Muscle layer of duodenum (tissue), 2 donors: ENCODE measurements around the gene URB2.

Experiments
- H3K27ac ChIP-seq: one replicate; pipeline ENCODE4 v1.7.0; 2013; ENCODE audit warnings: mild to moderate bottlenecking, low read length
- H3K27me3 ChIP-seq: one replicate; pipeline ENCODE4 v1.7.0; 2013; ENCODE audit warnings: low read depth, mild to moderate bottlenecking, control low read depth, low read length
- H3K36me3 ChIP-seq, 2 donors: one replicate each; pipeline ENCODE4 v1.7.0; 2013; ENCODE audit warnings: low read length in 2 of 2, control low read depth in 1 of 2, mild to moderate bottlenecking in 1 of 2; ENCODE audit not compliant: insufficient read depth in 2 of 2, control insufficient read depth in 1 of 2
- H3K4me1 ChIP-seq, 2 donors: one replicate each; pipeline ENCODE4 v1.7.0; 2013; ENCODE audit warnings: low read length in 2 of 2, mild to moderate bottlenecking in 2 of 2, control low read depth in 1 of 2, moderate library complexity in 1 of 2; ENCODE audit not compliant: insufficient read depth in 2 of 2, control insufficient read depth in 1 of 2
- H3K4me3 ChIP-seq, 2 donors: one replicate each; pipeline ENCODE4 v1.7.0; 2013; ENCODE audit warnings: low read length in 2 of 2, low read depth in 1 of 2, mild to moderate bottlenecking in 1 of 2
- H3K9me3 ChIP-seq, 2 donors: one replicate each; pipeline ENCODE4 v1.7.0; 2013; ENCODE audit warnings: low read length in 2 of 2, control low read depth in 1 of 2, mild to moderate bottlenecking in 1 of 2; ENCODE audit not compliant: control insufficient read depth in 1 of 2
- donor health status: healthy.

The URB2 gene

DNA sequence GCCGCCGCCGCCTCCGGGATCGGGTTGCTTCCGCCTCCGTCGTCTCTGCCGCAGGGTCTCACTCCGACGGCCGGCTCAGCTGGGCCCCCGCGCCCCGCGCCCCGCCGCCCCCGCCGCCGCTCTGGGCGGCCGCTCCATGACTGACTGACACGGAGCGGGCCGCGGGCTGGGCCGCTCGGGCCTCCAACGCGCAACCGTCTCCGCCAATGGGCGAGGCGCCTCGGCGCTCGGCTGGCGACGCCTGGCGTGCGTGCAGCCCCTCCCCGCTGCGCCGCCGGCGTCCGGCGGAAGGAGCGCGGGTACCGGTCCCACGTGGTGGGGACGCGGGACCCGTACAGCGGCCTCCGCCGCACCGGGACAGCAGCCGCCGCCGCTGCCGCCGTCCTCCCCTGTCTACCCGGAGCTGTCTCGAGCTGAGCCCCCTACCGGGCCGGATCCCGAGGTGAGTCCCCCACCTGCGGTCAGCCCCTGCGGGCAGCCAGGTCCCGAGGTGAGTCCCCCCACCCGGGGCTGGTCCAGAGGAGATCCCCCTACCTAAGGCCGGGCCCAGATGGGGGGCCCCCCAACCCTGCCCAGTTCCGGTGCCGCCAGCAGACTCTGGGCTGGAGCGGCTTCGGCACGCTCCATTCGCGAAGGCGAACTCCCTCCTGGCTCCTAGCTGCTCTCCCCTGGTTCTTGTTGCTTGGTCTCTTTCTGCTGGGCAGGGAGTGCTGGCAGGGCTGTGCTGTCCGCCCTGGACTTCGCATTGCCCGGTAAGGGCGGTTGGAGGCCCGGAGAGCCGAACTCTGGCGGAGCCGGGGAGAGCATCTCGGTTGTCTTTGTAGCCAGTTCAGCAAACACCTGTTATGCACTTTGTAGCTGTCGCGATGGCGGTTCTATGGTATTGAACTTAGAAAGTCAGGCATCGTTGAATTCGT, at the start of gene URB2, which contains the start of gene TAF5L:
TSS of gene URB2 (plus strand) at position 333 of the 917 bp plus-strand sequence. CDS start 1,387 bp downstream, outside the sequence.
TSS of gene TAF5L (minus strand) at position 208 of the 917 bp plus-strand sequence. CDS start 11,640 bp downstream, outside the sequence.
- Histone ChIP-seq H3K27me3 (no peaks in the 10 kb centered on the region), H3K27ac (peak within 1 kb of the TSS; percentile 40), H3K4me3 (peak within 1 kb of the TSS; percentile 91), H3K9me3 (no peaks in the 10 kb centered on the region), H3K4me1 (peaks cover 14 to 26% of the 10 kb centered on the region in 2 donors), H3K36me3 (no peaks in the 10 kb centered on the region)

DNA sequence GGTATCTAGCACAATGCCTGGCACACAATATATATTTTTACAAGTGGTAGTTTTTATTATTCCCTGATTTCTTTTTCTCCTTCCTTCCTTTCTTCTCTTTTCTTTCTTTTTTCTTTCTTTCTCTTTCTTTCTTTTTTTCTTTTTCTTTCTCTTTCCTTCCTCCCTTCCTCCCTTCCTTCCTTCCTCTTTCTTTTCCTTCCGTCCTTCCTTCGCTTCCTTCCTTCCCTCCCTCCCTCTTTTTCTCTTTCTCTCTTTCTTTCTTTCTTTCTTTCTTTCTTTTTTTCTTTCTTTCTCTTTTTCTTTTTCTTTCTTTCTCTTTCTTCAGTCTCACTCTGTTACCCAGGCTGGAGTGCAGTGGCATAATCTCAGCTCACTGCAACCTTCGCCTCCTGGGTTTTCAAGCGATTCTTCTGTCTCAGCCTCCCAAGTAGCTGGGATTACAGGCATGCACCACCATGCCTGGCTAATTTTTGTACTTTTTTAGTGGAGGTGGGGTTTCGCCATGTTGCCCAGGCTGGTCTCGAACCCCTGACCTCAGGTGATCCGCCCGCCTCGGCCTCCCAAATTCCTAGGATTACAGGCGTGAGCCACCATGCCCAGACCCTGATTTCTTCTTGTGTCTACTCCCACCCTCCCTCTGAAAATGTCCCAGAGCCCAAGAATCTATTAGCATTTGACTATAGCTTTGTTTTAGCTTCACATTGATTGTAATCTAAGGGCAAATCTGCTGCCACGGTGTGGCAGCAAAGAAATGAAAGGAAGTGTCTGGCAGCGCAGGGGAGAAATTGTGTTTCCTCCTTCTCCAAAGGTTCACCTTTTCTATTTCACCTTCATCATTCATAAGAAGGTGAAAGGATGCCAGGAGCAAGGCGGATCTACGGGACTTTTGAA, 47.6 kb upstream of the URB2 start:
- Histone ChIP-seq H3K27ac (no peak overlapping the region), H3K27me3 (no peaks in the 10 kb centered on the region), H3K9me3 (no peaks in the 10 kb centered on the region), H3K4me3 (peak overlapping the region; percentile 38 to 41), H3K4me1 (peaks cover 0 to 17% of the 10 kb centered on the region in 2 donors), H3K36me3 (no peaks in the 10 kb centered on the region)

DNA sequence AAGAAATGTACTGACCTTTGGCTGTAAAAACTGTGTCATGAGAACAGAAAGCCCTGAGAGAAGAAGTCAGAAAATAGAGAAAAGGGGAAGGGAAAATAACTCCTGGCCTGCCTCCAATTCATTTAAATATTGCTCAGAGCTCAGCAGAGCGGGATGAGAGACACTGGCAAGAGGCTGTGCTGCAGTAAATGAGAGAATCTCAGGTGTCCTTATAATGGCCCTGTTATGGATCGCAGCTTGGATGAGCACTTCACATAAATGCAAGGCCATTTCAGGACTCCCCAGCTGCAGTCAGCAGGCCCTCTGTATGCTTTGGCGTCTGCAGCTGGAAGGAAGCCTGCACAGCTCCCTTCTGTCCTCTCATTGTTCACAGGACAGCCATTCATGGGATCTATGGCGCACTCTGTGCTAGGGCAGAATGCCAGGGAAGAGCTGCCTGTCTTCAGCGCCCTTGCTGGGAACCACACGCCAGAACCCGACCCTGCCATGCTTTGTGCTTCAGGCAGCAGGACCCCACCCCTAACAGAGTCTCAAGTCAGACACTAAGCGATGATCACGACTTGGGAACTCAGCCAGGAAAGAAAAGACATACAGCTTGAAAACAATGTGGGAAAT, 46.9 kb upstream of the URB2 start:
- Histone ChIP-seq H3K4me1 (peaks cover 0 to 17% of the 10 kb centered on the region in 2 donors), H3K4me3 (peak overlapping the region; percentile 38 to 41), H3K27me3 (no peaks in the 10 kb centered on the region), H3K27ac (no peak overlapping the region), H3K9me3 (no peaks in the 10 kb centered on the region), H3K36me3 (no peaks in the 10 kb centered on the region)

DNA sequence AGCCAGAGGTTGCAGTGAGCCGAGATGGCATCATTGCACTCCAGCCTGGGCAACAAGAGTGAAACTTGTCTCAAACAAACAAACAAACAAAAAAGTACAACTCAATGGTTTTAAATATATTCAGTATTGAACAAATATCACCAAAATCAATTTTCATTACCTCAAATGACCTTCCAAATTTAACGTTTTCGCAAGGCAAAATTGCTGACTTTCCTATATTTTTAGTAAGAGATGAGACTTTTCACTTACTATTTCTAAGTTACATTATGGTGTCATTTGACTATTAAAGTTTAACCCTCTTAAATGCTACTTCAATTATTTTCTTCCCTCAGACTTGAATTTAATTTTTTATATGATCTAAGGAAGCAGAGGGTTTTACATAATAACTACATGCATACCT, 44.6 kb upstream of the URB2 start:
- H3K27me3 ChIP-seq, result no peaks in the 10 kb centered on the region
- no peak overlapping the region for H3K4me3 ChIP-seq
- no peaks in the 10 kb centered on the region for H3K9me3 ChIP-seq
- H3K4me1 ChIP-seq, result peaks cover 0 to 17% of the 10 kb centered on the region in 2 donors
- no peaks in the 10 kb centered on the region for H3K36me3 ChIP-seq
- H3K27ac ChIP-seq, result no peak overlapping the region

DNA sequence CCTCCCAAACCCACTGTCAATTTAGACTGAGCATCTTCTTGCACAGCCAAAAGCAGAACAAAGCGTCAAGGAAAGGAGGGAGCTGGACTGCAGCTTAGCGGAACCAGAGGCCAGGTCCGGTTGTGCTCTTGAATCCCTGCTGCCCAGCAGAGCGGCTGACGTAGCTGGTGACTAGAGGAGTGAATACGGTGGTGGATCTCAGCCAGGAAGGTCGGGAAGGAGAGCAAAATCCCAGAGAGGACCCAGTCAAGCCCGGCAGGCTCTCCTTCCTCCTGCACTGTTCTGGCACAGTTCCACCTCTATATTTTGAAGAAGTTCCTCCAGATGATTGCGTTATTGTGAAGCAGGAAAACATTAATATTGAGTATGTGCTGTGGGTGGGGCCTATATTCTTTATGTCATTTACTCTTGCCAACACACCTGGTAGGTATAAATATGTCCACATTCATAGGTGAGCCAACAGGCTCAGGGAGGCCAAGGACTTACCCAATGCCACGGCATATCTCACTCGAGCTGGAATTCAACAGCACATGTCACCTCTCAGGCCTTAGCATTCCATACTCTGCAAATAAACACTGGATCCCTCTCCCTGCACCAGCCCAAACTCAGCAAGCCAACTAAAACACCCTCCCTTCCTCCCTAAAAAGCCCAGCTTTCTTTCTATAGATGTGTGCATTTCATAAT, 43.9 kb upstream of the URB2 start:
- H3K36me3 ChIP-seq, result no peaks in the 10 kb centered on the region
- no peaks in the 10 kb centered on the region for H3K27me3 ChIP-seq
- H3K4me1 ChIP-seq, result peaks cover 0 to 17% of the 10 kb centered on the region in 2 donors
- H3K27ac ChIP-seq, result no peak overlapping the region
- H3K4me3 ChIP-seq, result no peak overlapping the region
- H3K9me3 ChIP-seq, result no peaks in the 10 kb centered on the region

DNA sequence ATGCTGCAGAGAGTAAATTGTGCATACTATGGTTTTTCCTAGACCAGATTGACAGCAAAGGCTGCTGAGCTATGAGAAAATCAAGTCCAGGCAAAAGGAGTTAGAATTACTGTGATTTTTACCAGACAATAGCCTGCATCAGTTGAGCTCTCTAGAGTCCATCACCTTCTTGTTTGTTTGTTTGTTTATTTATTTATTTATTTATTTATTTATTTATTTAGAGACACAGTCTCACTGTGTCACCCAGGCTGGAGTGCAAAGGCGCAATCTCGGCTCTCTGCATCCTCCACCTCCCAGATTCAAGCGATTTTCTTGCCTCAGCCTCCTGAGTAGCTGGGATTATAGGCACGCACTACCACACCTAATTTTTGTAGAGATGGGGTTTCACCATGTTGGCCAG, 43.3 kb upstream of the URB2 start:
- no peak overlapping the region for H3K27ac ChIP-seq
- no peaks in the 10 kb centered on the region for H3K27me3 ChIP-seq

DNA sequence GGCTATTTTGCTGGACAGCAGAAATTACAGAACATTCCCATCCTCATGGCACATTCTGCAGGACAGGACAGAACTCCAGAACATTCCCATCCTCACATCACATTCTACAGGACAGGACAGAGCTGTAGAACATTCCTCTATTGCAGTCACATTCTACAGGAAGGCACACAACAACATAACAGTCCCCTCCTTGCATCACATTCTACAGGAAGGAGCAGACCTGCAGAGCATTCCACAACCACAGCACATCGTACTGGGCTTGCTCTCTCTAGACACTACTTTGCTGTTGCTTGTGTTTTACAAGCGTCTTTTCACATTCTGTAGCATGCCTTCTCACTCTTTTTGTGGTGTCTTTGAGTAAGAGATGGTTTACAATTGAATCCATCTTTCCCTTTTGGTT, 40.7 kb upstream of the URB2 start:
- Histone ChIP-seq H3K27ac (no peak overlapping the region), H3K9me3 (no peaks in the 10 kb centered on the region), H3K27me3 (no peaks in the 10 kb centered on the region), H3K36me3 (no peaks in the 10 kb centered on the region), H3K4me1 (peaks cover 0 to 5% of the 10 kb centered on the region in 2 donors), H3K4me3 (no peak overlapping the region)

More for the DNA sequence above, 43.3 kb upstream of the URB2 start:
- Histone ChIP-seq H3K4me3 (no peak overlapping the region), H3K4me1 (peaks cover 0 to 17% of the 10 kb centered on the region in 2 donors), H3K36me3 (no peaks in the 10 kb centered on the region), H3K9me3 (no peaks in the 10 kb centered on the region)

DNA sequence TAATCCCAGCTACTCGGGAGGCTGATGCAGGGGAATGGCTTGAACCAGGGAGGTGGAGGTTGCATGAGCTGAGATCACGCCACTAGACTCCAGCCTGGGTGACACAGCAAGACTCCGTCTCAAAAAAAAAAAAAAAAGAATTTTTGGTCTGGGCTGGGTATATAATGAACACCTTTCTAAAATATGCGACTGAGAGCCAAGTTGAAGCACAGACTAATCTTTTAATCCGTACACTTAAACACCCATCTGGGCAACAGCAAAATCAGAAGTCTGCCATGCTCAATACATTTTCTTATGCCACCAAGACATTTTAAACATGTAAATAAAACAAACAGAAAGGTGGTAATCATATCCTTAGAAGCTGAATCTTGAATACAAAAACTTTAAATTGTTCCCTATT, 35.9 kb upstream of the URB2 start:
- Histone ChIP-seq H3K27ac (no peak overlapping the region), H3K4me3 (no peak overlapping the region), H3K27me3 (no peaks in the 10 kb centered on the region), H3K36me3 (peaks cover 16 to 24% of the 10 kb centered on the region in 2 donors), H3K4me1 (no peaks in the 10 kb centered on the region), H3K9me3 (no peaks in the 10 kb centered on the region)

DNA sequence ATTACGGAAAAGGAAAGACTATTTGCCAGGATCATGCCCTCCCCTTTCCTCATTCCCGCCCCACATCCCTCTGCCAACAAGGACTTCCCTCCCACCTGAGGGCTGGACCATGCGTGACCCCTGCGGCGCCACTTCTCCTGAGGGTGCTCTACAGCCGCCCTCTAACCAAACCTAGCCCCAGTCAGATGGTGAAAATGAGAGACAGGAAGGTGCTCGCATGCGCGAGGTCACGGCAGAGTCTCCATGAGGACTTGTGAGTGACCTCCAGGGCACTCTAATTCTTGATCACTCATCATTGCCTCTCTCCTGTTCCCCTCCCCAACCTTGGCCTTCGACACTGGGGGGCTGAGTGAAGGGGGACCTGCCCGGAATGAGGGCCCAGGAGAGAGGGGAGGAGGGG, 32.2 kb upstream of the URB2 start:
- Histone ChIP-seq H3K4me3 (no peak overlapping the region), H3K36me3 (peaks cover 16 to 24% of the 10 kb centered on the region in 2 donors), H3K4me1 (peaks cover 4 to 9% of the 10 kb centered on the region in 2 donors), H3K9me3 (no peaks in the 10 kb centered on the region), H3K27ac (no peak overlapping the region), H3K27me3 (no peaks in the 10 kb centered on the region)

DNA sequence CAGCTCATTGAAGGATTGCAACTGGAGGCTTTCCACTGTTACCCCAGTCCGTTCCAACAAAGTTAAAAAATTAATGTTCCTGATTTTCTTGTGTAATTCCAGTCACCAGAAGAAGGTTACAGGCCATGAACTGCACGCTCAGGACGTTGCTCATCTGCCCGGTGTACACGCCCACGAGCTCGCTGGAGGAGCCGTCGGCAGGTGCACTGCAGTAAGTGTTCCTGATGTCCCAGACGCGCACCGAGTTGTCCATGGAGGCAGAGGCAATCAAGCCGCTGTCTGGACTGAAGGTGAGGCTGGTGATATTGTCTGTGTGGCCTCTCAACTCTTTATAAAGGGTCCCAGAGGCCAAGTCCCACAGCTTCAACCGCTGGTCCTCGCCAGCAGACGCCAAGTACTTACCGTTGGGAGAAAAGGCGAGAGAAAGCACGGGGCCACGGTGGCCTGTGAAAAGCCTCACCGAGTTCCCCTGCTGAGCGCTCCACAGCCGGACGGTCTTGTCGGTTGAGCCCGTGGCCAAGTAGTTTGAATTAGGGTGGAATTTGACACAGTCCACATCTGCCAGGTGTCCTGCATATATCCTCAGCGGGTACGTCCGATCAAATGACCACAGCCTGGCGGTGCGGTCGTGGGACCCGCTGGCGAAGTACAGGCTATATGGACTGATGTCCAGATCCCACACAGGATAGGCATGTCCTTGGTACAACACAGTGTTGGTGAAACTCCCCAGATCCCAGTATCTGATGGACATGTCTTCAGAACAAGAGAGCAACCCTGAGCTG, 31.6 kb upstream of the URB2 start:
- Histone ChIP-seq H3K36me3 (peaks cover 16 to 24% of the 10 kb centered on the region in 2 donors), H3K4me3 (no peak overlapping the region), H3K27me3 (no peaks in the 10 kb centered on the region), H3K4me1 (peaks cover 4 to 9% of the 10 kb centered on the region in 2 donors), H3K27ac (no peak overlapping the region), H3K9me3 (no peaks in the 10 kb centered on the region)
